ENCODE results near the gene HHLA2.
A peak's percentile ranks its signal among the peaks of the same experiment; 100 is the strongest.
"Not testable (repeated sequence)": the region's sequence is repeated elsewhere in the genome, so short reads cannot be mapped to it uniquely, and the experiment has no call there.

The HHLA2 gene

DNA sequence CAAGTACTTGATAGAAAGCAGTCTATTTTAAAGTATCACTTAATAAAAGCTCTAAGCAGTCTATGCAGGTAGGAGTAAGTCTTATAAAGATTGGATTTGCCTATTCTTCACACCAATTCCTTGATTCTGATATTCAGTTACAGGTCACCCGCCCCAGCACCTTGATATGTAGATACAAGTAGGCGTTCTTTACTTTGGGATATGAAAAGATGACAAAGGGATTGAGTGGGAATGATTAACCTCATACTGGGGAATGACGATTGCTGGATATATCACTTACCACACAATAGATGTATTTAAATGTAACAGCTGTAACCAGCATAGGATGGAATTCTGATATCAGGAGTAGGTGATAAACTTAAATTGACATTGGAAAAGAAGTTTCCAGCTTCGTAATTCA lies 47.1 kb downstream of the HHLA2 start:
- DNase-seq, result no peak

- DNase-seq, result peak; percentile 48
Measured at GRCh38 chr3:108345492-108346205, 49.3 kb downstream of the HHLA2 start.

GRCh38 chr3:108346301-108347227 lies 50.2 kb downstream of the HHLA2 start:
- peak; percentile 62 for DNase-seq

DNA sequence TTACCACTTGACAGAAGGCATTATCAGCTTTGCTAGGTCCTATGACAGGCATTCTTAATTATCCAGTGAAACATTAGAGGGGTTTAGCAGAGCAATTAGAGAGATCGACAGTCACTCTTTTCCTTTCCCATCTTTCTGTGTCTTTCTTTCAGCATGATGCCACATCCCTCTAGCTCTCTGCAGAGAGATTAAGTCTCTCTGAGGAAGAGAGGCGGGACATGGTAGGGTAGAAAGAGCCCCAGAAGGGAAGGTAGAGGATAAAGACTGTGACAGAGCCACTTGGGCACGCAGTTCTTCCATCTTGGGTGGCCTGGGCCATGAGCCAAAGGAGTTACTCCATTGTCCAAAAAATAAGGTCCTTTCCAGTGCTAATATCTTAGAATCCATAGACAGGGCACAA lies 55.8 kb downstream of the HHLA2 start:
- DNase-seq, result no peak

DNA sequence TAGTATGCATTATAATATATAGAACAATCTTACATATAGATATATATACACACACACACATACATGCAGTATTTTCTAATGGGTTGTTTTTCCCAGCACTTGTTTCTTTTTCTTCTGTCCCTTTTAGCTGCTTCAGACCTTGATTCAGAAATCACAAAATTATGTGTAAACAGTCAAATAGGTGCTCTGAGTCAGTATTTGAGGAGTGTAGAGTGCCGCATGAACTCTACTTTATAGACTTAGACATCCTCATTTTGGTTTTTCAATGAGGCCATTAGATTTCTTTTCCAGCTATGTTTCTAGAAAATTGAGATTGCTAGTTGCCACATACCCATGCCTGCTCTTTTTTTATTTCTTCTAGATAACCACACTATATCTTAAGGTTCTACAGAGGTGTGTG lies 58.2 kb downstream of the HHLA2 start:
- no peak for DNase-seq

DNA sequence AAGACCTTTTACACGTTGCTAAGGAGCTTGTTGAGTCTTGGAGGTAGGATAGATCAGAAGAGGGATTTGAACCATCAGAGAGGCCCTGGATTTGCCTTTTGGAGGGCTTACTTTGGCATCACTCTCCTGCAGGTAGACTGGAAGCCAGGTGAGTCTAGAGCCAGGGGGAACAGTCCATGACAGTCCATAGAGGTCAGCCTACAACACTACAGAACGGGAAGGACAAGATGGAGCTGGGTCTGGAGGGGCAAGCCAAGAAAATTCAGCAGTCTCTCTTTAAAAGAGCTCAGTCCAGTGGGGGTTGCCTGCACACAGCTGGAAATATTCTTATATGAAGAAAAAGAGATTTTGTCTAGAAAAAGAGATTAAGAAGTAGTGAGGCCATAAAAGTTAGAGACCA lies 60.7 kb downstream of the HHLA2 start:
- no peak for DNase-seq

GRCh38 chr3:108359011-108359410 lies 62.7 kb downstream of the HHLA2 start:
- no peak for DNase-seq

DNA sequence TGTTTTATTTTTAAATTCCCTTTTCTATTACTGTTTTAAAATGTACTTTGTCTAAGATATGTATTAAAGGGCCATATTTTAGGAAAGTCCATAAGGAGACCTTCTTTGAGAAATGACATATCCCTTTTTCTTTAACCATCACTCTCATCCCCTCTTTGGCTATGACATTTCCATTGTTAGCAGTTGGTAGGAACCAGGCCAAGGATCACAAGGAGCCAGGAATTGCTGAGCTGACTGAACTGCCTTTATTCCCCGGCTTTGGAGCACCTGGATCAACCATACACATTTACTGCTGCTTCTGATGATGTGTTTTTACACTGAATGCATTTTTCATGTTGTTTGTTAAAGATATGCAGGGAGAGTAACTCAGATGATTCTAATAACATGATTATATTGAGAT lies 79.7 kb downstream of the HHLA2 start:
- no peak for DNase-seq

GRCh38 chr3:108377384-108377783 lies 81.0 kb downstream of the HHLA2 start:
- no peak for DNase-seq

- no peak for DNase-seq
Measured at GRCh38 chr3:108378153-108378951, 82.0 kb downstream of the HHLA2 start.

GRCh38 chr3:108378952-108379342 lies 82.6 kb downstream of the HHLA2 start:
- not testable (repeated sequence) for DNase-seq

GRCh38 chr3:108380128-108380795 lies 83.9 kb downstream of the HHLA2 start:
- no peak for DNase-seq

- no peak for DNase-seq
Measured at GRCh38 chr3:108381529-108382140, 85.3 kb downstream of the HHLA2 start.

- DNase-seq, result no peak
Measured at GRCh38 chr3:108383306-108383705, 87.0 kb downstream of the HHLA2 start.

DNA sequence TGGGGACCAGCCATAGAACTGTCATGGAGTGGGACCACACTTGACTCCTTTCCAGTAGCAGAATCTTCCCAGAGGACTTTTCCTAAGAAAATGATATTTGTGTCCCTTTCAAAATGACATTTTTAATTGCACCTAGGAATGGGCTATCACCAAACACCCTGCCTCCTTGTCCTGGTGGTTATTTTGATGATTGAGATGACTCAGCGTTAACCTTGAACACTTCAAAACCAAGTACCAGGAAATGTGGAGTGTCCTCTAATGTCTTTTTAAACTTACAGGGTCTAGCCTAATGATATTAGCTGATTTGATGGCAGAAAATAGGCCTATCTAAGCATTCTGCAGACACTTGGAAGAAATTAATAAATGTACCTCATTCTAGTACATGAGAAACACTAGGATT lies 90.7 kb downstream of the HHLA2 start:
- no peak for DNase-seq

GRCh38 chr3:108388136-108389132 lies 92.1 kb downstream of the HHLA2 start:
- DNase-seq, result peak; percentile 77

- no peak for DNase-seq
Measured at GRCh38 chr3:108389372-108389771, 93.0 kb downstream of the HHLA2 start.

GRCh38 chr3:108391917-108392593 lies 95.7 kb downstream of the HHLA2 start:
- peak; percentile 15 for DNase-seq

- no peak for DNase-seq
Measured at GRCh38 chr3:108393128-108393900, 97.0 kb downstream of the HHLA2 start.

- no peak for DNase-seq
Measured at GRCh38 chr3:108394016-108394415, 97.7 kb downstream of the HHLA2 start.

Measured in MV-4-11 (cell line).